Measurements from ENCODE around the gene MARVELD1. TPM values are rescaled to one million over a fixed set of nuclear protein-coding genes. Genes with fewer than 3 reads are reported as not detected.

The MARVELD1 gene
- total RNA-seq, 2 donors from 2014 or later: 44.3 to 47.9 TPM

- Histone ChIP-seq H3K4me1 (ENCODE audit: control insufficient read depth, insufficient read depth, low read length) (no peaks in the 10 kb centered on the region), H3K36me3 (ENCODE audit: control insufficient read depth, insufficient read depth, low read length) (no peaks in the 10 kb centered on the region), H3K9me3 (ENCODE audit: control insufficient read depth, low read length) (no peaks in the 10 kb centered on the region), H3K27me3 (ENCODE audit: control insufficient read depth, insufficient read depth, low read length, poor library complexity, severe bottlenecking) (no peaks in the 10 kb centered on the region), H3K27ac (ENCODE audit: low read depth, low read length) (no peak overlapping the region), H3K4me3 (ENCODE audit: low read length) (no peak overlapping the region), H3K9ac (ENCODE audit: extremely low read depth, low read length, poor library complexity, severe bottlenecking) (no peak overlapping the region)
- Mint-ChIP-seq H3K4me1 (no peaks in the 10 kb centered on the region), H3K9me3 (no peaks in the 10 kb centered on the region), H3K4me3 (no peak overlapping the region), H3K36me3 (ENCODE audit: low read depth) (no peaks in the 10 kb centered on the region), H3K27me3 (ENCODE audit: insufficient read depth) (no peaks in the 10 kb centered on the region), H3K27ac (no peak overlapping the region)
- TF ChIP-seq CTCF (conservative IDR thresholded peaks at IDR 0.05): no peak
- 67 to 87% methylated on average over 4 to 7 of the region's 7 CpGs for WGBS, 2 experiments (ENCODE audit: insufficient coverage in 1 of 2, insufficient read length in 1 of 2)
- no peak for DNase-seq
Measured at GRCh38 chr10:97703398-97704067, 10.0 kb upstream of the MARVELD1 start.

GRCh38 chr10:97704341-97704740, 9.2 kb upstream of the MARVELD1 start:
- H3K27ac Mint-ChIP-seq: no peak overlapping the region
- H3K4me1 Mint-ChIP-seq: no peaks in the 10 kb centered on the region
- H3K27me3 Mint-ChIP-seq (ENCODE audit: insufficient read depth): peaks cover 6% of the 10 kb centered on the region
- 75 to 81% methylated on average over 1 of the region's 1 CpG for WGBS, 2 experiments (ENCODE audit: insufficient coverage in 1 of 2, insufficient read length in 1 of 2)
- TF ChIP-seq CTCF (conservative IDR thresholded peaks at IDR 0.05): no peak
- H3K4me1 ChIP-seq (ENCODE audit: control insufficient read depth, insufficient read depth, low read length): no peaks in the 10 kb centered on the region
- H3K9ac ChIP-seq (ENCODE audit: extremely low read depth, low read length, poor library complexity, severe bottlenecking): no peak overlapping the region
- no peaks in the 10 kb centered on the region for H3K36me3 Mint-ChIP-seq (ENCODE audit: low read depth)
- DNase-seq: no peak
- no peak overlapping the region for H3K4me3 Mint-ChIP-seq
- H3K4me3 ChIP-seq (ENCODE audit: low read length): no peak overlapping the region
- H3K27ac ChIP-seq (ENCODE audit: low read depth, low read length): no peak overlapping the region
- no peaks in the 10 kb centered on the region for H3K27me3 ChIP-seq (ENCODE audit: control insufficient read depth, insufficient read depth, low read length, poor library complexity, severe bottlenecking)
- no peaks in the 10 kb centered on the region for H3K9me3 Mint-ChIP-seq
- no peaks in the 10 kb centered on the region for H3K36me3 ChIP-seq (ENCODE audit: control insufficient read depth, insufficient read depth, low read length)
- H3K9me3 ChIP-seq (ENCODE audit: control insufficient read depth, low read length): no peaks in the 10 kb centered on the region

- H3K4me3 Mint-ChIP-seq: no peak overlapping the region
- Histone ChIP-seq H3K4me1 (ENCODE audit: control insufficient read depth, insufficient read depth, low read length) (no peaks in the 10 kb centered on the region), H3K36me3 (ENCODE audit: control insufficient read depth, insufficient read depth, low read length) (no peaks in the 10 kb centered on the region), H3K9me3 (ENCODE audit: control insufficient read depth, low read length) (no peaks in the 10 kb centered on the region), H3K27ac (ENCODE audit: low read depth, low read length) (no peak overlapping the region), H3K4me3 (ENCODE audit: low read length) (no peak overlapping the region), H3K27me3 (ENCODE audit: control insufficient read depth, insufficient read depth, low read length, poor library complexity, severe bottlenecking) (no peaks in the 10 kb centered on the region), H3K9ac (ENCODE audit: extremely low read depth, low read length, poor library complexity, severe bottlenecking) (no peak overlapping the region)
- no peak overlapping the region for H3K27ac Mint-ChIP-seq
- H3K9me3 Mint-ChIP-seq: no peaks in the 10 kb centered on the region
- H3K4me1 Mint-ChIP-seq: no peaks in the 10 kb centered on the region
- TF ChIP-seq CTCF (conservative IDR thresholded peaks at IDR 0.05): no peak
- 98 to 100% methylated on average over 1 to 3 of the region's 3 CpGs for WGBS, 2 experiments (ENCODE audit: insufficient coverage in 1 of 2, insufficient read length in 1 of 2)
- DNase-seq: no peak
- peaks cover 7% of the 10 kb centered on the region for H3K27me3 Mint-ChIP-seq (ENCODE audit: insufficient read depth)
- no peaks in the 10 kb centered on the region for H3K36me3 Mint-ChIP-seq (ENCODE audit: low read depth)
Measured at GRCh38 chr10:97705006-97705670, 8.4 kb upstream of the MARVELD1 start.

All from endodermal cell (in vitro differentiated cells).